GM21390 (cell line): Measurements from ENCODE around the gene BAHCC1.
"Not testable (repeated sequence)": the region's sequence is repeated elsewhere in the genome, so short reads cannot be mapped to it uniquely, and the experiment has no call there.

Source experiments
- ATAC-seq: cut with Tn5 transposase; IDR thresholded peaks from one replicate; pipeline ENCODE4 v1.9.1; 2021; ENCODE audit not compliant: unreplicated experiment

BAHCC1 gene

GRCh38 chr17:81411305-81411704, 16.0 kb downstream of the BAHCC1 start:
- no peak for ATAC-seq

DNA sequence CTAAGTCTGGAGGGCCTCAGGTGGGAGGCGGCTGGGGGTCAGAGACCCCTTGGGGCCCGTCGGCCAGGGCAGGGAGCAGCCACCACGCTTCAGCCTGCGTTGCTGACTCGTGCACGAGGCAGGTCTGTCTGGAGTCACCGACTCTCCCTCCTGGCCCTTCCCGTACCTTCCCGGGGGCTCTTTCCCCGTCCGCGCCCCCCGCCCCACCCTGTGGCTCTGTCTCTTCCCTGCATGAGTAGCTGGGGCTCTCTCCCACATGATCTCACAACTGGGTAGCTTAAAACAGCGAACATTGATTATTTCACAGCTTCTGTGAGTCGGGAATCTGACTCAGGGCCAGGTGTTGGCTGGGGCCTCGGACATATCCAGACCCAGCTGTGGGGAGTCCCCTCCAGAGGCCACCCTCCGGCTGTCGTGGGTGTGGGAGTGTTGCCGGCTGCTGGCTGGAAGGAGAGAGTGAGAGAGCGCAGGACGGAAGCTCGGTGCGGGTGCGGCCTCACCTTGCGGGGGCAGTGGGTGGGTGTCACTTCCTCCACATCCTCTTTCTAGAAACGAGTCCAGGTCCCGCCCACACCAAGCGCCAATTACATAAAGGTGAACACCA, 17.3 kb downstream of the BAHCC1 start:
- no peak for ATAC-seq

DNA sequence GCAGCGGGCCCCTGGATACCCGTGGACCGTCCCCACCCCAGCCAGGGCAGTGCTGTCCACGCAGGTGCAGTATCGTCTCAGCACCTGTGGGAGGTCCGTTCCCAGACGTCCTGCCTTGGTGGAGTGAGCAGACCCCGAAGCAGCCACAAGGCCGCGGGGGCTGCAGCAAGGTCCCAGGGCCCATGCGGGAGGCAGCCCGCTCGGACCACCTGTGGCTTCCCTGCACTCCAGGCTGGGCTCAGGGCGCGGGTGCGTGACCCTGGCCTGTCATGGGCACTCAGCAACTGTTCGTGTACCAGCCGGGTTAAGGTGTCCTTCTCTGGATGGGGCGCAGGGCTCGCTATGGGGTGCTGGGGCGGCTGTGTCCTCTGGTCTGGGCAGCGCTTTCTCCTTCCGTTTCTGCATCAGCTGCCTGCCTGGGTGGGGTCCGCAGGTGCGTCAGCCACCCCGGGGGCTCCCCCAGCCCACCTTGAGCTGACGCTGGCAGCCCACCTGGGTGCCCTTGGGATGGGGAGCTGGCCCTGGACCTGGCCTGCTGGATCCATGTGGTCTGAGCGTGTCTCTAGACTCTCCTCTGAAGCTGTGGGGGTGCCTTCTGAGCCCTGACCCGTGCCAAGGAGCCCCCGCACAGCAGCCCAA, 18.4 kb downstream of the BAHCC1 start:
- ATAC-seq, result no peak

GRCh38 chr17:81414756-81415516, 19.7 kb downstream of the BAHCC1 start:
- ATAC-seq, result no peak

DNA sequence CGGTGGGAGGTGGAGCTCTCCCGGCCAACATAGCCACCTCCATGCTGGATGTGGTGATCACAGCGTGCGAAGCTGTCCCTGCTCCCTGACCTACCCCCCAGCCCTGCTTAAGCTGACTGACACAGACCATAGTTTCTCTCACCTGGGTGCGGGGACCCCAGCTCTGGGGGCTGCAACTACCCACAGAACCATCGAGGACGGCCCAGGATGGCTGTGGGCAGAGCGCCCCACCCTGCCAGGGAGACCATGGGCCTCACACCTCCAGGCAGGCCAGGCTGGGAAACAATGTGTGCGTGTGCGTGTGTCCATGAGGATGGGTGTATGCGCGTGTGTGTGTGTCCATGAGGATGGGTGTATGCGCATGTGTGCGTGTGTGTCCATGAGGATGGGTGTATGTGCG, 20.4 kb downstream of the BAHCC1 start:
- no peak for ATAC-seq

DNA sequence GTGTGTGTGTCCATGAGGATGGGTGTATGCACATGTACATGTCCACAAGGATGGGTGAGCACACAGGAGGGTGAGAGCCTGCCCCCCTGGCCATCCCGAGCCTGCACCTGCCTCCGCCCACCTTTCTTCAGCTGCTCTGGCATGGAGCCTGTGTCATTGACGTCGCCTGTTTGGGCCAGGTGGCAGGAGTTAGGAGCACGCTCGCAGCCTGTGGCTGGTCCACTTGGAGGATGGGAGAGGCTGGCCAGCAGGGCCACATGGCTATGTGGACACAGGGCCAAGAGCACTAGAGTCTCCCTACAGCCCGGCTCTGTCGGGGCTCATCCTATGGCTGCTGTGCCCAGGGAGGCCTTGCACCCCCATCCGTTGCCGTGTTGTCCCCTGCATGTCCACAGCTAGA, 21.4 kb downstream of the BAHCC1 start:
- no peak for ATAC-seq

DNA sequence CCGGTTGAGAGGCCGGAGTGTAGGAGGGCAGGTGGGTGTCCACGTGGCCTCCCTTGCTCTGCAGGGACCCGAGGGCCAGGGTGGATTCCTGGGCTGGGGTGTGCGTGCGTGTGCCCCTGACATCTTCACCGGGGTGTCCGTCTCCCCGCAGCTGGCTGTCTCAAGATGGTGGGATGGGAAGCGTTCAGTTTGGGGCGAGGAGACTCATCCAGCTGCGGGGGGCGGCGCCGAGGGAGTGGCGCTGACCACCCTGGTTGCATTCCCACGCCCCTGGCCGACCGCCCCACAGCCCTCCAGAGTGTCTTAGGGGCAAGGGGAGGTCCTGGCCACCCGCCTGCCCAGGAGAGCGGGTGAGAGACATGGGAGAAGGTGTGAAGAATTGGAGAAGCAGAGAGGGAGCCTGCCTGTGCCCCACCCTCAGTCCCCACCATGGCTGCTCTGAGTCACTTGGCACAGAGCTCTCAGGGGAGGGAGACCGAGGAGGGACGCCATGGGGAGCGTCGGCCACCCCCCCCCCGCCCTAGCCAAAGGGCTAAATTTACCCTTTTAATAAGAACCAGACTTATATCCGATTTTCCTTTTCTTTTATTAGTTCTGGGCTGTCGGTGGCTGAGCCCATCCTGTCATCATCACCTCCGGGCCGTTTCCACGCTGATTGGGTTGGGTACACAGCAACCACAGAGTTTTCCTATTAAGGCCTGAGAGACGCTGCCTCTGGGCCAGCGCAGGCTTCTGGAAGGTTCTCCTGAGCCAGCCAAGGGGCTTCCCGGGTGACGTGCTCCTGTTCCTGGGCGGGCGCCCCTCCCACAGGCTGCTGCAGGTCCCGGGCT, 22.0 kb downstream of the BAHCC1 start:
- ATAC-seq, result no peak

GRCh38 chr17:81417879-81418709, 22.8 kb downstream of the BAHCC1 start:
- no peak for ATAC-seq

DNA sequence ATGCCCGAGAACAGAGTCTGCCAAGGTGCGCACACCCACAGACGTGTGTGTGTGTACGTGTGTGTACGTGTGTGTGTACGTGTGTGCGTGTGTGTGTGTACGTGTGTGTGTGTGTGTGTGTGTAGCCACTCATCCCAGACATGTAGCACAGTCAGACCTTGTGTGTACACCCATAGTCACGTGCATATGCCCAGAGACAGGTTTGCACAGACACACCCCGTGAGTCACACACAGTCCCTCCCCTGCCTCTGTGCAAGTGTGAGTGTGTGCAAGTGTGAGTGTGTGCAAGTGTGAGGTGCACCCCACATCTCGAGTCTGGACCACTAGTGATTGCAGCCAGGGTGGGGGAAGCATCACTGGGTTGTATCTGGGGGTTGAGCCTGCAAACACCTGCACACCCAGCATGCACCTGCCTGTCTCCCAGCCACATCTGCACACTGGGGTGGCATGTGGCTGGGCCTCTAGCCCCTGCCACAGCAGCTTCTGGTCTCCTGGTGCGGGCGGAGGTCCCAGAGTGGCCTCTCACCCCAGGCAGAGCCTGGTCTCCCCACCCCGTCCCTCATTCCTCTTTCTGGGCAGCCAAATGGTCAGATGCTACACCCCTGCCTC, 23.6 kb downstream of the BAHCC1 start:
- ATAC-seq, result no peak

DNA sequence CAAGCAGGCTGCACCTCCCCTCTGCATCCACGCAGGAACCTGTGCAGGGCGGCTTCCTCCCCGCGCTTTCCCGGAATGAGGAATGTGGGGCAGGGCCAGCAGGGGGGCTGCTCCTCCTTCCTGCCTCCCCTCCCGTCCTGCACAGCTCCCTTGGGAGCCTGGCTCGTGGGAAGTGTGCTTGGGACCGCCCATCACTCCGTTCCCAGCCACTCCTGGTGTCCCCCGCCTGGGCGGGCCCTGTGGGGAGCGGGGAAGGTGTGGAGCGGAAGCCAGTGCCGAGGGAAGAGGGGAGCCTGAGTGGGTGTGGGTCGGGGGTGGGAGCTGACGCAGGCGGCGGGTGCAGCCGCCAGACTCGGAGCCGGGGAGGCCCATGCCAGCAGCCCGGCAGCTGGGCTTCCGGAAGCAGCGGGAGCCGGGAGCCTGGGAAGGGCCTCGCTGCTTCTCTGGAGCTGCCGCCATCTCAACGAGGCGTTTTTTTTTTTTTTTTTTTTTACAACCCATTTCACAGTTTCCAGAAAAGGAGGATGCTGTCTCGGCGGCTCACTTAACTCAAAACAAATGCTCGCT, 24.1 kb downstream of the BAHCC1 start:
- ATAC-seq, result no peak

GRCh38 chr17:81419886-81420768, 24.9 kb downstream of the BAHCC1 start:
- ATAC-seq, result no peak

- no peak for ATAC-seq
Observed at GRCh38 chr17:81420769-81421462, 25.7 kb downstream of the BAHCC1 start.

GRCh38 chr17:81422776-81423697, 27.8 kb downstream of the BAHCC1 start:
- no peak for ATAC-seq

DNA sequence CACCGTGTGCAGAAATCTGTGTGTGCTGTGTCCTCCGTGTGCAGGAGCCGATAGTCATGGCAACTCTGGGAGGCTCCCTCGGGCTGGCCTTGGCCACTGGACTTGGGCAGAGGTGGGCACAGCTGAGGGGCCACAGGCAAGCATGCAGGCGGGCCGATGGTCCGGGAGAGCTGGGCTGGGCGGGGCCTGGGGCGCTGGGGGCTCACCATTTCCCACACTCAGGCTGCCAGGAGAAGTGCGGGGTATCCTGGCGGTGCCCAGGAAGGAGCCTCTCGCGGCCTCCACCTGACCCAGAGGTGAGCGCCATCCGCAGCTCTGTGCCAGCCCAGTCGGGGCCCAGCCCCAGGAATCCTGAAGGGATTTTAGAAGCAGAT, 28.4 kb downstream of the BAHCC1 start:
- ATAC-seq, result no peak

DNA sequence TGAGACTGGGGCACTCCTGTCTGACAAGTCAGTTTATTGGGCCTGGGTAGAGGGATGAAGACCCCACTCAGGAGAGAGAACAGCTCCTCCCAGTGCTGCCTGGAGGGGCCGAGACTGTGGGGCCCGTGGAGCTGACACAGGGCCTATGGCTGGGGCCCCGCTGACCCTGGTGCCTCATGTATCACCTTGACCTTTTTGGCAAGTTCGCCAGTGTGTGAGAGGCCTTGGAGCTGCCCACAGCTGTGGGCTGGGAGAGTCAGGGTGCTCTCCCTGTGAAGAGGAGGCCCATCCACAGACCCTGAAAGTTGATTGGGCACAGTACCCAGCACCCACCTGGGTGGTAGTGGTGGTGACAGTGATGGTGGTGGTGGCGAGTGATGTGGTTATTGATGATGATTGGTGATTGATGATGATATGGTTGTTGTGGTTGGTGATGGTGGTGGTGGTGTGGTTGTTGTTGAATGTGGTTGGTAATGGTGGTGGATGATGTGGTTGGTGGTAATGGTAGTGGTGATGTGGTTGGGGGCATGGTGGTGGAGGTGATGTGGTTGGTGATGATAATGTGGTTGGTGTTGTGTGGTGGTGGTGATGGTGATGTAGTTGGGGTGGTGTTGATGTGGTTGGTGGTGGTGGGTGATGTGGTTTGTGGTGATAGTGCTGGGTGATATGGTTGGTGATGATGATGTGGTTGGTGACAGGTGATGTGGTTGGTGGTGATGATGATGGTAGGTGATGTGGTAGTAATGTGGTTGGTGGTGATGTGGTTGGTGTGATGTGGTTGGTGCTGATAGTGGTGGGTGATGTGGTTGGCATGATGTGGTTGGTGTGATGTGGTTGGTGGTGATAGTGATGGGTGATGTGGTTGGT, 29.1 kb downstream of the BAHCC1 start:
- no peak for ATAC-seq

DNA sequence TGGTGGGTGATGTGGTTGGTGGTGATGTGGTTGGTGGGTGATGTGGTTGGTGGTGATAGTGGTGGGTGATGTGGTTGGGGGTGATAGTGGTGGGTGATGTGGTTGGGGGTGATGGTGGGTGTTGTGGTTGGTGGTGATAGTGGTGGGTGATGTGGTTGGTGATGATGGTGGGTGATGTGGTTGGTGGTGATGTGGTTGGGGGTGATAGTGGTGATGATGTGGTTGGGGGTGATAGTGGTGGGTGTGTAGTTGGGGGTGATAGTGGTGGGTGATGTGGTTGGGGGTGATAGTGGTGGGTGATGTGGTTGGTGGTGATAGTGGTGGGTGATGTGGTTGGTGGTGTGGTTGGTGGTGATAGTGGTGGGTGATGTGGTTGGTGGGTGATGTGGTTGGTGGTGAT, 29.8 kb downstream of the BAHCC1 start:
- not testable (repeated sequence) for ATAC-seq
